ENCODE results near the gene POLA2.

The POLA2 gene

DNA sequence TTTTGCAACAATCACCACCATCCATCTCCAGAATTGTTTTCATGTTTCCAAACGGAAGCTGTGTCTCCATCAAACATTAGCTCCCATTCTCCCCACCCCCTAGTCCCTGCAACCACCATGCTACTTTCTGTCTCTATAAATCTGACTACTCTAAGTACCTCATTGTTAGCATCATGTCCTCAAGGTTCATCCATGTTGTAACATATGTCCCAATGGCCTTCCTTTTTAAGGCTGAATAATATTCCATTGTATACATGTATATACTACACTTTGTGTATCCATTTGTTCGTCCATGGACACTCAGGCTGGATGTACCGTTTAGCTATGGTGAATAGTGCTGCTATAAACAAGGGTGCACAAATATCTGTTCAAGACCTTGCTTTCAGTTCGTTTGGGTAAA, 63.7 kb downstream of the POLA2 start:
- Histone ChIP-seq H2BK5ac (ENCODE audit: low read depth, low read length, poor library complexity) (no peak overlapping the region), H3K79me1 (ENCODE audit: low read length) (no peaks in the 10 kb centered on the region), H2BK12ac (ENCODE audit: low read length) (no peak overlapping the region), H3K27ac (ENCODE audit: low read depth, low read length) (no peak overlapping the region), H3K18ac (ENCODE audit: low read length) (no peak overlapping the region), H3K4ac (ENCODE audit: low read depth, low read length) (no peak overlapping the region), H3K9me3 (ENCODE audit: insufficient read depth, low read depth, low read length) (no peaks in the 10 kb centered on the region), H3K23ac (ENCODE audit: low read length) (no peak overlapping the region), H2BK120ac (ENCODE audit: insufficient read depth, low read length, poor library complexity) (no peak overlapping the region), H4K12ac (ENCODE audit: low read depth, low read length) (no peak overlapping the region), H3K4me3 (ENCODE audit: low read depth, low read length) (no peak overlapping the region), H3K4me1 (ENCODE audit: control insufficient read depth in 1 of 2, insufficient read depth in 2 of 2, low read length in 2 of 2) (no peaks in the 10 kb centered on the region), H2AK5ac (ENCODE audit: low read length) (no peak overlapping the region), H3K4me2 (ENCODE audit: low read length) (no peak overlapping the region), H3K27me3 (ENCODE audit: insufficient read depth, low read length) (no peaks in the 10 kb centered on the region), H4K8ac (ENCODE audit: low read depth, low read length) (no peak overlapping the region), H3K36me3 (ENCODE audit: control insufficient read depth in 1 of 2, insufficient read depth in 2 of 2, low read length in 2 of 2) (peaks cover 20 to 23% of the 10 kb centered on the region in 2 experiments), H3K79me2 (ENCODE audit: control insufficient read depth, insufficient read depth, low read length, poor library complexity) (no peaks in the 10 kb centered on the region), H2AFZ (ENCODE audit: insufficient read depth, low read length, poor library complexity) (no peak overlapping the region), H3K14ac (ENCODE audit: low read length) (no peak overlapping the region), H4K91ac (ENCODE audit: low read depth, low read length) (no peak overlapping the region), H3K9ac (ENCODE audit: low read length) (no peak overlapping the region)
- no CpG with 5 or more reads among the region's 4 CpGs for WGBS (ENCODE audit: extremely low coverage, insufficient coverage, insufficient read length)
- no peak for DNase-seq

DNA sequence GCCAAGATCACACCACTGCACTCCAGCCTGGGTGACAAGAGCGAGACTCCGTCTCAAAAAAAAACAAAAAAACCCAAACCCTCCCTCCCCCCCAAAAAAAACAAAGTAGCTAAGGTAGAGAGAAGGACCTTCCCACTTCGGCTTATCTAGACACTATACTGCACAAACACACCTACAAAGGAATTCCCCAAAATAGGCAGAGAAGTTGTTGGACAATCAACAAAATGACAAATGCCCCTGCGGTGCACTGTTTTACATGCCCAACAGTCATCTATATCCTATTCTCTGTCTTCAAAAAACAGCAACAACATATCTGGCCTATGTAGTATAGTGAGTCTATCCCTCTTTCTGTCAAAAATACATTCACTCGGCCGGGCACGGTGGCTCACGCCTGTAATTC, 65.3 kb downstream of the POLA2 start:
- Histone ChIP-seq H4K91ac (ENCODE audit: low read depth, low read length) (no peak overlapping the region), H3K79me1 (ENCODE audit: low read length) (no peaks in the 10 kb centered on the region), H3K14ac (ENCODE audit: low read length) (no peak overlapping the region), H3K36me3 (ENCODE audit: control insufficient read depth in 1 of 2, insufficient read depth in 2 of 2, low read length in 2 of 2) (peaks cover 4 to 7% of the 10 kb centered on the region in 2 experiments), H3K27me3 (ENCODE audit: insufficient read depth, low read length) (no peaks in the 10 kb centered on the region), H3K23ac (ENCODE audit: low read length) (no peak overlapping the region), H4K12ac (ENCODE audit: low read depth, low read length) (no peak overlapping the region), H3K27ac (ENCODE audit: low read depth, low read length) (no peak overlapping the region), H2AK5ac (ENCODE audit: low read length) (no peak overlapping the region), H3K4me2 (ENCODE audit: low read length) (no peak overlapping the region), H2BK120ac (ENCODE audit: insufficient read depth, low read length, poor library complexity) (no peak overlapping the region), H2BK5ac (ENCODE audit: low read depth, low read length, poor library complexity) (no peak overlapping the region), H2BK12ac (ENCODE audit: low read length) (no peak overlapping the region), H2AFZ (ENCODE audit: insufficient read depth, low read length, poor library complexity) (no peak overlapping the region), H3K4me1 (ENCODE audit: control insufficient read depth in 1 of 2, insufficient read depth in 2 of 2, low read length in 2 of 2) (no peaks in the 10 kb centered on the region), H3K9ac (ENCODE audit: low read length) (no peak overlapping the region), H4K8ac (ENCODE audit: low read depth, low read length) (no peak overlapping the region), H3K79me2 (ENCODE audit: control insufficient read depth, insufficient read depth, low read length, poor library complexity) (no peaks in the 10 kb centered on the region), H3K18ac (ENCODE audit: low read length) (no peak overlapping the region), H3K9me3 (ENCODE audit: insufficient read depth, low read depth, low read length) (no peaks in the 10 kb centered on the region), H3K4me3 (ENCODE audit: low read depth, low read length) (no peak overlapping the region), H3K4ac (ENCODE audit: low read depth, low read length) (no peak overlapping the region)
- DNase-seq = no peak
- no CpG with 5 or more reads among the region's 8 CpGs for WGBS (ENCODE audit: extremely low coverage, insufficient coverage, insufficient read length)

GRCh38 chr11:65329478-65329877, 67.7 kb downstream of the POLA2 start:
- Histone ChIP-seq H3K9me3 (ENCODE audit: insufficient read depth, low read depth, low read length) (no peaks in the 10 kb centered on the region), H3K79me2 (ENCODE audit: control insufficient read depth, insufficient read depth, low read length, poor library complexity) (peaks cover 8% of the 10 kb centered on the region), H3K14ac (ENCODE audit: low read length) (no peak overlapping the region), H3K36me3 (ENCODE audit: control insufficient read depth in 1 of 2, insufficient read depth in 2 of 2, low read length in 2 of 2) (no peaks in the 10 kb centered on the region), H3K27me3 (ENCODE audit: insufficient read depth, low read length) (no peaks in the 10 kb centered on the region), H4K12ac (ENCODE audit: low read depth, low read length) (no peak overlapping the region), H4K8ac (ENCODE audit: low read depth, low read length) (no peak overlapping the region), H2BK12ac (ENCODE audit: low read length) (no peak overlapping the region), H3K4ac (ENCODE audit: low read depth, low read length) (no peak overlapping the region), H3K27ac (ENCODE audit: low read depth, low read length) (no peak overlapping the region), H3K4me1 (ENCODE audit: control insufficient read depth in 1 of 2, insufficient read depth in 2 of 2, low read length in 2 of 2) (peaks cover 0 to 2% of the 10 kb centered on the region in 2 experiments), H3K18ac (ENCODE audit: low read length) (no peak overlapping the region), H3K79me1 (ENCODE audit: low read length) (peaks cover 8% of the 10 kb centered on the region), H2AK5ac (ENCODE audit: low read length) (no peak overlapping the region), H3K4me3 (ENCODE audit: low read depth, low read length) (no peak overlapping the region), H3K9ac (ENCODE audit: low read length) (no peak overlapping the region), H4K91ac (ENCODE audit: low read depth, low read length) (no peak overlapping the region), H2BK5ac (ENCODE audit: low read depth, low read length, poor library complexity) (no peak overlapping the region), H3K23ac (ENCODE audit: low read length) (no peak overlapping the region), H2BK120ac (ENCODE audit: insufficient read depth, low read length, poor library complexity) (no peak overlapping the region), H3K4me2 (ENCODE audit: low read length) (no peak overlapping the region), H2AFZ (ENCODE audit: insufficient read depth, low read length, poor library complexity) (no peak overlapping the region)
- DNase-seq = no peak
- no CpG with 5 or more reads among the region's 2 CpGs for whole genome bisulfite sequencing (ENCODE audit: extremely low coverage, insufficient coverage, insufficient read length)

DNA sequence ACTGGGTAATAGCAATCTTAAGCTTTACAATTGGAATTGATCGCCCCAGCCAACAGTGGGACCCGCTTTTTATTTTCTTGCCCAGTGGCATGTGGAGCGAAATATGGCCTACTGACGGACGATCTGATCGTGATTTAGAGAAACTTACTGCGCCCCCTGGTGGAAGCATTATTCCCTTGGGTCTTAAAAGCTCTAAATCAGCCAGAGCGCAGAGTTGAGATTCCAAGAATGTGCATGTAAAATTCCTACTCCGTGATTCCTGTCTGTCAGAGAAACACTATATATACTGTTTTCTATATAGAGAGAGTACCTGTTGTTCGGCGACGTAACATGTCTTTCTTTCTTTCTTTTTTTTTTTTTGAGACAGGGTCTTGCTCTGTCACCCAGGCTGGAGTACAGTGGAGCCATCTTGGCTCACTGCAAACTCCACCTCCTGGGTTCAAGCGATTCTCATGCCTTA, 68.2 kb downstream of the POLA2 start:
- H2BK12ac ChIP-seq (ENCODE audit: low read length) = no peak overlapping the region
- no peak overlapping the region for H4K91ac ChIP-seq (ENCODE audit: low read depth, low read length)
- no peak overlapping the region for H2BK5ac ChIP-seq (ENCODE audit: low read depth, low read length, poor library complexity)
- H3K4ac ChIP-seq (ENCODE audit: low read depth, low read length) = no peak overlapping the region
- H3K23ac ChIP-seq (ENCODE audit: low read length) = no peak overlapping the region
- H3K9me3 ChIP-seq (ENCODE audit: insufficient read depth, low read depth, low read length) = no peaks in the 10 kb centered on the region
- peaks cover 0 to 3% of the 10 kb centered on the region in 2 experiments for H3K4me1 ChIP-seq (ENCODE audit: control insufficient read depth in 1 of 2, insufficient read depth in 2 of 2, low read length in 2 of 2)
- no peak overlapping the region for H3K4me3 ChIP-seq (ENCODE audit: low read depth, low read length)
- H3K4me2 ChIP-seq (ENCODE audit: low read length) = no peak overlapping the region
- H4K12ac ChIP-seq (ENCODE audit: low read depth, low read length) = no peak overlapping the region
- peaks cover 8% of the 10 kb centered on the region for H3K79me1 ChIP-seq (ENCODE audit: low read length)
- H2AK5ac ChIP-seq (ENCODE audit: low read length) = no peak overlapping the region
- no peaks in the 10 kb centered on the region for H3K36me3 ChIP-seq (ENCODE audit: control insufficient read depth in 1 of 2, insufficient read depth in 2 of 2, low read length in 2 of 2)
- peak overlapping the region; percentile 67 for H4K8ac ChIP-seq (ENCODE audit: low read depth, low read length)
- H3K27me3 ChIP-seq (ENCODE audit: insufficient read depth, low read length) = no peaks in the 10 kb centered on the region
- H3K9ac ChIP-seq (ENCODE audit: low read length) = no peak overlapping the region
- H3K14ac ChIP-seq (ENCODE audit: low read length) = no peak overlapping the region
- no peak overlapping the region for H3K18ac ChIP-seq (ENCODE audit: low read length)
- H2AFZ ChIP-seq (ENCODE audit: insufficient read depth, low read length, poor library complexity) = no peak overlapping the region
- no CpG with 5 or more reads among the region's 13 CpGs for whole genome bisulfite sequencing (ENCODE audit: extremely low coverage, insufficient coverage, insufficient read length)
- no peak overlapping the region for H2BK120ac ChIP-seq (ENCODE audit: insufficient read depth, low read length, poor library complexity)
- peaks cover 8% of the 10 kb centered on the region for H3K79me2 ChIP-seq (ENCODE audit: control insufficient read depth, insufficient read depth, low read length, poor library complexity)
- H3K27ac ChIP-seq (ENCODE audit: low read depth, low read length) = no peak overlapping the region
- DNase-seq = peak; percentile 93 to 100
